C4-2B (cell line): ENCODE data around the gene LRP10.
"Not testable (repeated sequence)": the region's sequence is repeated elsewhere in the genome, so short reads cannot be mapped to it uniquely, and the experiment has no call there.

ENCODE experiments used
- H3K27ac ChIP-seq: fragments of 450-650 bp; 2 replicates; pipeline ENCODE4 v1.5.1; 2017
- CTCF ChIP-seq: fragments of 450-650 bp; conservative IDR thresholded peaks from 2 replicates; pipeline ENCODE4 v1.5.1; 2017; ENCODE audit warnings: mild to moderate bottlenecking
- ZFX ChIP-seq: fragments of 450-650 bp; IDR thresholded peaks from 2 replicates; pipeline ENCODE4 v1.6.1; 2017

LRP10 gene

GRCh38 chr14:22846811-22847307, 24.7 kb upstream of the LRP10 start:
- no peak for TF ChIP-seq ZFX
- TF ChIP-seq CTCF: no peak
- no peak overlapping the region for H3K27ac ChIP-seq

GRCh38 chr14:22847661-22848341, 23.7 kb upstream of the LRP10 start:
- no peak for TF ChIP-seq ZFX
- no peak for TF ChIP-seq CTCF
- H3K27ac ChIP-seq: no peak overlapping the region

GRCh38 chr14:22848351-22849164, 23.0 kb upstream of the LRP10 start:
- no peak overlapping the region for H3K27ac ChIP-seq
- TF ChIP-seq CTCF (no peak), ZFX (no peak)

- no peak overlapping the region for H3K27ac ChIP-seq
- TF ChIP-seq CTCF (no peak), ZFX (no peak)
Observed at GRCh38 chr14:22849212-22849819, 22.2 kb upstream of the LRP10 start.

- TF ChIP-seq CTCF (no peak), ZFX (no peak)
- H3K27ac ChIP-seq: no peak overlapping the region
Observed at GRCh38 chr14:22850944-22851764, 20.4 kb upstream of the LRP10 start.

- not testable (repeated sequence) for H3K27ac ChIP-seq
Observed at GRCh38 chr14:22852178-22852577, 19.4 kb upstream of the LRP10 start.

GRCh38 chr14:22852599-22852939, 19.0 kb upstream of the LRP10 start:
- TF ChIP-seq CTCF: no peak
- no peak for TF ChIP-seq ZFX
- H3K27ac ChIP-seq: no peak overlapping the region
